HG03565 (cell line): ENCODE data around the gene NDRG4.
A peak's percentile ranks its signal among the peaks of the same experiment; 100 is the strongest.

Experiments used
- ATAC-seq: cut with Tn5 transposase; IDR thresholded peaks from one replicate; pipeline ENCODE4 v1.9.1; 2021; ENCODE audit warnings: mild to moderate bottlenecking, moderate library complexity; ENCODE audit not compliant: unreplicated experiment

NDRG4 gene

GRCh38 chr16:58508671-58509251, 8.8 kb downstream of the NDRG4 start:
- ATAC-seq = no peak

GRCh38 chr16:58509256-58510096, 9.5 kb downstream of the NDRG4 start:
- ATAC-seq = no peak

- ATAC-seq = no peak
These were observed 10.3 kb downstream of the NDRG4 start for GRCh38 chr16:58510097-58510775.

GRCh38 chr16:58510776-58511628, 11.1 kb downstream of the NDRG4 start:
- no peak for ATAC-seq

- no peak for ATAC-seq
These were observed 12.2 kb downstream of the NDRG4 start for GRCh38 chr16:58511933-58512815.

- ATAC-seq = no peak
These were observed 13.9 kb downstream of the NDRG4 start for GRCh38 chr16:58513874-58514273.

- peak; percentile 68 for ATAC-seq
These were observed 15.4 kb downstream of the NDRG4 start, which contains the start of gene SETD6 for GRCh38 chr16:58515125-58515870. Gene SETD6, plus strand, starts transcription at chr16:58515517. Its CDS starts 21 bp downstream, at chr16:58515538.

GRCh38 chr16:58515871-58516767, 16.2 kb downstream of the NDRG4 start:
- ATAC-seq = peak; percentile 33

GRCh38 chr16:58516768-58517107, 16.8 kb downstream of the NDRG4 start:
- no peak for ATAC-seq

GRCh38 chr16:58518083-58518979, 18.4 kb downstream of the NDRG4 start:
- peak; percentile 25 for ATAC-seq

GRCh38 chr16:58518980-58519368, 19.0 kb downstream of the NDRG4 start:
- ATAC-seq = no peak

GRCh38 chr16:58519707-58520106, 19.8 kb downstream of the NDRG4 start:
- no peak for ATAC-seq

GRCh38 chr16:58530179-58530578, 30.2 kb downstream of the NDRG4 start:
- no peak for ATAC-seq

- ATAC-seq = no peak
These were observed 32.5 kb downstream of the NDRG4 start for GRCh38 chr16:58532414-58532813.

- no peak for ATAC-seq
These were observed 34.0 kb downstream of the NDRG4 start for GRCh38 chr16:58533751-58534470.

- ATAC-seq = no peak
These were observed 35.2 kb downstream of the NDRG4 start for GRCh38 chr16:58535100-58535499.

GRCh38 chr16:58536278-58536677, 36.3 kb downstream of the NDRG4 start:
- ATAC-seq = no peak
